Measurements from ENCODE around the gene CSF3R.

DNA sequence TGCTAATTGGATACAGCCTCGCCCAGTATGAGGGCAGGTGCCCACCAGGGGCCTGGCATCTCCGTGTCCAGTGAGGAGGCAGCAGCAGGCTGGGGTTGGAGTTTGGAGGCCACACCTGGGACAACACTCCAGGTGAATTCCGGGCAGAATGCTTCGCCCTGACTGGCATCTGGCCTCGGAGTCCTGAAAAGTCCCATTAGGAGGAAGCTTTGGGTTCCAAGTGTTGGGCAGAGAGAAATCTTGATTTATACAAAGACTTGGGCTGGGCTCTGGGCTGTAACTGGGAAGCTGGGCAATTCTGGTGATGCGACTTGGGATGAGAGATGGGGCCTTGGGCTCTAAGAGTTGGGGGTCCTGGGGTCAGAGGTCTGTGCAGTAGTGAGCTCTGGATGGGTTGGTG is 48.1 kb upstream of the CSF3R start:
- TF ChIP-seq EZH2 (IDR thresholded peaks at IDR 0.05; ENCODE audit: insufficient read depth, poor library complexity, severe bottlenecking): no peak
- no peak for TF ChIP-seq EZH2phosphoT487 (IDR thresholded peaks at IDR 0.05; ENCODE audit: insufficient read depth, low read depth)
